ENCODE data around the gene KCTD2.

The KCTD2 gene

DNA sequence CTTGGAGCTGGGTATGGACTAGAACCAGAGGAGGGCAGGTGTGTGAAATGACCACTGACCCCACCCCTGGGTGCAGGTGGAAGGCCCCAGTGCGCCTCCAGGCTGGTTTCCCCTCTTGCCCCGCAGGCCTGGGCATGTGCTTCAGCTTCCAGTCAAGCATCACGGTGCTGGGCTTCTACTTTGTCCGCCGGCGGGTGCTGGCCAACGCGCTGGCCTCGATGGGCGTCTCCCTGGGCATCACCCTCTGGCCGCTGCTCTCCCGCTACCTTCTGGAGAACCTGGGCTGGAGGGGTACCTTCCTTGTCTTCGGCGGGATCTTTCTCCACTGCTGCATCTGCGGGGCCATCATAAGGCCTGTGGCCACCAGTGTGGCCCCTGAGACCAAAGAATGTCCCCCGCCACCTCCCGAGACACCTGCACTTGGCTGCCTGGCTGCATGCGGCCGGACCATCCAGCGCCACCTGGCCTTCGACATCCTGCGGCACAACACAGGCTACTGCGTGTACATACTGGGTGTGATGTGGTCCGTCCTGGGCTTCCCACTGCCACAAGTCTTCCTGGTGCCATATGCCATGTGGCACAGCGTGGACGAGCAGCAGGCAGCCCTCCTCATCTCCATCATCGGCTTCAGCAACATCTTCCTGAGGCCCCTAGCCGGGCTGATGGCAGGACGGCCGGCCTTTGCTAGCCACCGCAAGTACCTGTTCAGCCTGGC, 53.0 kb downstream of the KCTD2 start:
- no peak for DNase-seq (ENCODE audit: low read depth)

DNA sequence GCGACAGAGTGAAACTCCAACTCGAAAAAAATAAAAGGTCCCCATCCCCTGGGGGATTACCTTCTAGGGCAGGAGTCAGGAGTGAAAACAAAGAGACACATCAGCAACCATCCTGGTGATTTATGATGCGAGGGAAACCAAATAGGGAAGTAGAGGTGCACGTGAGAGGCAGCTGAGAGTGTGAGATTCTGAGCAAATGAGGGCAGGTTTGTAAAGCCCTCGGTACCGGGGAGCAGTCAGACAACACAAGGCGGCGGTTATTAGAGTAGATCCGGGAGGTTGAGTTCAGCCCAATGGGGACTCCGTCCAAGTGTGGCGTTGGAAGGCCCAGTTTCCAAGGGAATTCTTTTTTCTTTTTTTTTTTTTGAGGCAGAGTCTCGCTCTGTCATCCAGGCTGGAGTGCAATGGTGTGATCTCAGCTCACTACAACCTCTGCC, 55.4 kb downstream of the KCTD2 start:
- DNase-seq (ENCODE audit: low read depth) = no peak

DNA sequence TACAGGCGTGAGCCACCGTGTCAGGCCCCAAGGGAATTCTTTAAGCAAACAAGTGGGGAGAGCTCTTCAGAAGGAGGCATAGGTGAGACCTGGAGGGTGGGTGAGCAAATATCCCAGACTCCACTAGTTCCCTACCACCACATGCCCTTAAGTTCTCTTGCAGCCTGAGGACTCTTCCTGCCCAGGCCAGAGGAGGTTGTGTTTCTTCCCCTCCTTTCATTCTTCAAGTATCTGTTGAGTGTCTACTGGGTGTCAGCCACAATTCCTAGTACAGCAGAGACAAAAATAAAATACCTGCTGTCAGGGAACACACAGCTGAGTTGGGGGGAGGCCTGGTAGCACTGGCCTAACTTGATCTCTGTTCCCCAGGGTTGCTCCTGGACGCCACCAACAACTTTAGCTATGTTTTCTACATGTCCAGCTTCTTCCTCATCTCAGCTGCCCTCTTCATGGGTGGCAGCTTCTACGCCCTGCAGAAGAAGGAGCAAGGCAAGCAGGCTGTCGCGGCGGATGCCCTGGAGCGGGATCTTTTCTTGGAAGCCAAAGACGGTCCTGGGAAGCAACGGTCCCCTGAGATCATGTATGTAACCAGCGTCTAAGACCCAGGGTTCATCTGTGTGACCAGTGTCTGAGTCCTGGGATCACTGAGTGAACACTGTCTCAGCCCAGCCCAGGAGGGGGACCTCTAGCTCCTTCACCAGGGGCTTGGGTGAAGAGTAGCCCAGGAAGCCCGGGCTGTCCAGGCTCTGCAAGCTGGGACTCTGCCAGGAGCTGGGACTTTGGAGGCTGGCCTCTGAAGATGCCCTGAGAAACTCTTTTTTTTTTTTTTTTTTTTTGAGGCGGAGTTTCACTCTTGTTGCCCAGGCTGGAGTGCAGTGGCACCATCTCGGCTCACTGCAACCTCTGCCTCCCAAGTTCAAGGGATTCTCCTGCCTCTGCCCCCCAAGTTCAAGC, 56.9 kb downstream of the KCTD2 start:
- no peak for DNase-seq (ENCODE audit: low read depth)

DNA sequence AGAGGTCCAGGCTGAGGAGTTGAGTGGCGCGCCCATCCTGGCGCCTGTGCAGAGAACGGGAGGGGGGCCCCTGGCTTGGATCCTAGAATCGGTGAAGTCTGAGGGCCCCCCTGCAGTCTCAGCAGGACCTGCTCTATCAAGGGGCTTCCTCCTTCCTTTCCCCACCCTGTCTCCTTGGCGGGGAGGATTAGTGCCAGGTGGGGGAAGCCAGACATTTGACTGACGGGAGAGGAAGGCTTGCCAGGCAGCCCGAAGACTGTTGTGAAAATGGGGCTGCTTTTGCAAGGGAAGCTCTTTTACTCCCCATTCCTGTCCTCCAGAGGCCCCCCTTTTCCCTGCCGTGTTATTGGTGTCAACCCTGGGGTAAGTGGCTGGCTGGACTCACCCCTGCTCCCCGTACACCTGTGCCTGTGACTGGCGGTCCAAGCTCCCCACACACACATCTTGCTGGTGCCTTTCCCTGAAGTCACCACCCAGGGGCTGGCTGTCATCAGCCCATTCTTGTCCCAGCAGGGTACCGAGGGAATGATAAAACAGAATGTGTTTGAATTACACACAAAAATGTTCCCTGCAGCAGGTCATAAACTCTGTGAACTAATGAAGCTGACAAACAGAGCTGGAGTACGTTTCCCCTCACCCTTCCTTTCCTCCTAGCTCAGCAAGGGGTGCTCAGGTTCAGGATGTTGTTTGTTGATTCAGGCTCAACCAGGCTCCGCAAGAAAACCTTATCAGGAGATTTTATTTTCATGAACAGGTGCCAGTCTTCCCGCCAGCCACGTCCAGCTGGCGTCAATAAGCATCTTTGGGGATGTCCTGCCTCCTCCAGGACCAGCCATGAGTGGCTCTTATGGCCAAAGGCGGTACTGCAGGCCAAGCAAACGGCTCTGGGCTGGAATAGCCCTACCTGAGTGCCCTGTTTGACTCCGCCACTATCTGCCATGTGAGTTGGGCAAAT, 58.4 kb downstream of the KCTD2 start:
- no peak for DNase-seq (ENCODE audit: low read depth)

DNA sequence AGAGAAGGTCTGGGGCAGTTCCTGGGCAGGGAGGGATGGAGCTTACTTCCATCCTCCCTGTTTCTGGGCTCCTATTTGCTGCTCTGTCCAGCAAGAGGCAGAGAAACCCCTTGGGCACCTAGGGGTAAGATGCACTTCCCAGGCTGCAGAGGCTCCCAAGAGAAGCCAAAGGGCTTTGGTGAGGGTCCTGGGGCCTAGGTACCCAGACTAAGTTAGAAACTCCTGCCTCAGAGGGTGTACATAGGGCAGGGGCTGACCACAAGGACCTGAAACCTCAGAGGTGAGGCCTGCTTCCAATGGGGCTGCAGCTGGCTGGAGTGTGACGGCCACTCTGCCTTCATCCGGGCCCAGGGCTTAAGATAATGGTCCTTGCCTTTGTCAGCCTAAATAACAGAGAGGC, 61.2 kb downstream of the KCTD2 start:
- no peak for DNase-seq (ENCODE audit: low read depth)

DNA sequence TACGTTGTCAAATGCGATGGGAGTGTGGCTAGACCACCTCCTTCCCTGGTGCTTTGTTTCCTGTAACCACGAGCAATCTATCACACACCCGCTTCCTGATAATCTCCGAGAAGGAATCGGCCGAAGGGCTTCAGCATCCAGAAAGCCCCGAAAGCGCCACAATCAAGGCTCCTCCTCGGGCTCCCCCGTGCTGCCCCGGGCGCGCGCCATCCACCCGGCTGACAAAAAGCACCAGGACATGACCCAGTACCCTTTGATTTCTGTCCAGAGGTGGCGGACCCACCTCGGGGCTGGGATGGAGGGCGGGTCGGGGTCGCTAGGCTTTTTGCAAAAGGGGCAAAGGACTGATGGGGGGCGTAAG, 62.0 kb downstream of the KCTD2 start:
- DNase-seq (ENCODE audit: low read depth) = no peak

DNA sequence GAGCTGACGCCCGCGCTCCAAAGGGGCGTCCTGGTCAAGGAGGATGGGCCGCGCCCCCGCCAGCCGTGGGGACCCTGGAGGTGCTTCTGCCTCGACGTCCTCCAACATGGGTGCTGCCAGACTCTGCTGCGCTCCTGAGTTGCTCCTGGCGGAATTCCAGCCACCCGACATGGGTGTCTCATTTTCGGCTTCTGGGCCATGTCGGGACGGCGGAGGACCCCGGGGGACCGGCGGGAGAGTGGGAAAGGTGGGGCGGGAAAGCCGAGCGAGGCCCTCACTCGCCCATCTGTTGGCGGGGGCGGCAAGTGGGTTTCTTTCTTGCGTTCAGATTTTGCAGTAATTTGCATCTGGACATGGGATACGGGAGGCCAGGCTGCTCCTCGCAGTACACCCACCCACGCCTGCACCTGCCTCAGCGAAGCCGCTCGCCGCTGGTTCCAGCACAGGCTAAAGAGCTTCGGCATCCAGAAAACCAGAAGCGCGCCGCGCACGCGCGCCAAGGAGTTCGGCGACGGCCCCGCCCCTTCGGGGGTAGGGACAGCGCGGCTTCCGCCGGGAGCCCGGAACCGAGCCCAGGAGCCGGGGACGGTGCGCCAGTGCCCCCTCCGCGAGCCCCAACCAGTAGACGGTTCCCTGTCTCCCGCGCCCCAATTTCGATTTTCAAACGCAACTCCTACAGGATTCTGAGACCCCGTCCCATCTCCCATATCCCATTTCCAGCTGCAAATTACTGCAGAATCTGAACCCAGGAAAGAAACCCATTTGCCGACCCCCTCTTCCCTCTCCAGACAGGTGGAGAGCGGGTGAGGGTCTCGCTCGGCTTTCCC, 62.6 kb downstream of the KCTD2 start, which contains the start of gene ARMC7:
TSS of gene ARMC7 (plus strand) at position 563 of the 827 bp plus-strand sequence. CDS start 320 bp downstream, outside the sequence.
- DNase-seq (ENCODE audit: low read depth) = peak; percentile 87

DNA sequence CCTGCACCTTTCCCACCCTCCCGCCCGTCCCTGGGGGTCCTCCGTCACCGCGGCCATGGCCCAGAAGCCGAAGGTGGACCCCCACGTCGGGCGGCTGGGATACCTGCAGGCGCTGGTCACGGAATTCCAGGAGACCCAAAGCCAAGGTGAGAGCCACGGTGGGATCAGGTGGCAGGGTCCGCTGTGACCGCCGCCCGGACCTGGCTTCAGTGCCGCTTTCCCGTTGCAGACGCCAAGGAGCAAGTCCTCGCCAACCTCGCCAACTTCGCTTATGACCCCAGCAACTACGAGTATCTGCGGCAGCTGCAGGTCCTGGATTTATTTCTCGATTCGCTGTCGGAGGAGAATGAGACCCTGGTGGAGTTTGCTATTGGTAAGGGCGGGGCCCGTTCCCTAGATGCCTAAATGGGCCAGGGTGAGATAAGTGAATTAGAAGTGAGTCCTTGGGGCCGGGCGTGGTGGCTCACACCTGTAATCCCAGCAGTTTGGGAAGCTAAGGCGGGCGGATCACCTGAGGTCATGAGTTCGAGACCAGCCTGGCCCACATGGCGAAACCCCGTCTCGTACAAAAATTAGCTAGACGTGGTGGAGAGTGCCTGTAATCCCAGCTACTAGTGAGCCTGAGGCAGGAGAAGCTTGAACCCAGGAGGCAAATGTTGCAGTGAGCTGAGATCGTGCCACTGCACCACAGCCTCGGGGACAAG, 63.4 kb downstream of the KCTD2 start:
- DNase-seq (ENCODE audit: low read depth) = no peak

DNA sequence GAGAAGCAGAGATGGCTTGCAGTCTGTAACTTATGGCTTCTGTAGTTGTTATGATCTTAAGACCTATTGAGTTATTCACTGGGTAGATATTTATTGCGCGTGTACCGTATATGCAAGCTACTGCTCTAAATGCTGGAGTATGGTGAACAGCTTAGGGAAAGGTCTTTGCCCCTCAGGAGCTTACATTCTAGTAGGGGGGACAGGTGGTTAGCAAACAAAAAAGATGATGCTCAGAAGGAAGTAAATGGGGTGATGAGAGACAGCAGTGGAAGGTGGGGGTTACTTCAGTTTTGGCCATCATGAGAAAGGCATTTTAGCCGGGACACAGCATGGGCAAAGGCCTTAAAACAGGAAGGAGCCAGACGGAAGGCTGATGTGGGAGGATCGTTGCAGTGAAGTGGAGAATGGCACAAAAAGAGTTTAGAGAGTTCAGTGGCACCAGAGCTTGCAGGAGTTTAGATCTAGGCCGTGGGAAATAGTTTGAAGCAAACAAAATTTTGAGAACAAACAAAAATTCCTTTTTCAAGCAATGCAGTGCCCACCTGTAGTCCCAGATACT, 64.8 kb downstream of the KCTD2 start:
- no peak for DNase-seq (ENCODE audit: low read depth)

DNA sequence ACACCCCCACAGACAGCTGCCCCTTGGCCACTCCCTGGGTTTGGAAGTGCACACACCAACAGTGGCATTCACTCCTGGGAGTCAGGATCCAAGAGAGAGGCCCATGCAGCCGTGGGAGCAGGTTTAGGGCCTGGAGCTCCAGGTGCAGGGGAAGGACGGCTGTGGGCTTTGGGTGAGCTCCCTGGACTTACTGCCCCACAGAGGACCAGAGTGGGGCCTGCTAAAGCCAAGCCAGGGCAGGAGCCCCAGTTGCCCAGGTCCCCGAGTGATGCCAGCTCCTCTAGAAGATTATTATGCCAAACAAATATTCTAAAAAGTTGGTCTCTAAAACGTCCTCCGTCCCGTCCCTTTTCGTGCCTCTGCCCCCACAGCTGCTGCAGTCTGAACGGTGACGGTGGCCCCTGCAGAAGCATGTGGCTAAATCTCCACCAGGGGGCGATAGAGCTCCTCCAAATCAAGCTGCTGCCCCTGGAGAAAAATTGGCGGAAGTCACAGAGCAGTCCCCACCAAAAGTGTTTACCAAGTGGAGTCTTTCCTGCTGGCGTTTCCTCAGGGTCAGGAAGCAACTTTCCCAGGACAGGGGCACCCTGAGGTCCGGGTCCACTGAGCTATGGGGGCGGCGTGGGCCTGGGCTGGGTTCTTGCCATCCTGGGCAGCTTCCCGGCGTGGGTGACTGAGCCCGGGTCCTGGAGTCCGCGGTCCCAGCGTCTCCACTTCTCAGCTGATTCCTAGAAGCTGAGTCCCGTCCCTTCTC, 67.0 kb downstream of the KCTD2 start:
- peak; percentile 92 for DNase-seq (ENCODE audit: low read depth)

DNA sequence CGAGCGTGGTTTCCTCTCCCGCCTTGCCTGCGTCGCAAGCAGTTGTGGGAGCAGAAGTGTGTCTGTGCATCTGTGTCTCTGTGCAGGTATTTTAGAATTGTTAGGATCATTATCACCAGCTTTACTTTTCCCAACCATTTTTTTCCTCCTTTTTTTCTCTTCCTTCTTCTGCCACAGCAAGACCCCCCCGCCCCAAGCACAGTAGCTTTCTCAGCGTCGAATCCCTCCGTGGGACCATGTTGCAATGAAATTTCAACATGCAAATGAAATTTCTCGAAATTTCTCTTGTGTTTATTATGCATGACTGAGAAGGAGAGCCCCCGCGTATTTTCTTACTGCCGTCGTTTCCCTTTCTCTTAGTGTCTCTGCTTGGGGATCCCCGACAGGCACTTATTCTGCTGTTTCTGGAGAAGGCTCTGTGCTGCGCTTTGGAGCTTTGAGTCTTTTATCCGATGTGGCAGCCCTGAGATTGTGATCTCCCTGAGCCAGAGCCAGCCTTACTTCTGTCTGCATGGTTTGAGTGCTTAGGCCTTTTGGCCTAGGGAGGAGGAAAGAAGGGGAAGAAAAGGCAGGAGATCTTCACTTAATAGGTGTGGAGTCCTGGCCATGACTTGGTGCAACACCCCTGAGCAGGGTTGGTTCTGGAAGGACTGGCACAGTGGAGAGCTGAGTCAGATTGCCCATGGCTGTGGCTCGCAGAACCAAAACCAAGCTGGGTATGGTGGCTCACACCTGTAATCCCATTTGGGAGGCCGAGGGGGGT, 67.7 kb downstream of the KCTD2 start:
- no peak for DNase-seq (ENCODE audit: low read depth)

All from activated gamma-delta T cell treated with anti-CD3 and anti-CD28 coated beads, Interleukin-2, amount 50 U/mL, for 16 hours (primary cell).